ENCODE measurements around the gene TMEM132A. TPM values are rescaled to one million over a fixed set of nuclear protein-coding genes. Genes with fewer than 3 reads are reported as not detected.

The TMEM132A gene
- total RNA-seq, 4 donors from 2014 or later = 3.2 to 8.9 (median 6.5) TPM

GRCh38 chr11:60917267-60917666, 7.0 kb upstream of the TMEM132A start:
- no peak overlapping the region for H3K27ac ChIP-seq
- no peaks in the 10 kb centered on the region for H3K27me3 ChIP-seq

GRCh38 chr11:60918251-60918938, 5.9 kb upstream of the TMEM132A start:
- H3K4me3 ChIP-seq = no peak overlapping the region
- WGBS, 2 donors (ENCODE audit: low coverage in 1 of 2) = 85 to 88% methylated on average over 4 of the region's 4 CpGs
- TF ChIP-seq CTCF (IDR thresholded peaks at IDR 0.05) (no peak), POLR2AphosphoS5 (IDR thresholded peaks at IDR 0.05) (no peak), POLR2A (IDR thresholded peaks at IDR 0.05) (no peak), EP300 (IDR thresholded peaks at IDR 0.05) (no peak)
- peaks cover 0 to 38% of the 10 kb centered on the region in 2 donors for H3K36me3 ChIP-seq
- no peak overlapping the region for H3K27ac ChIP-seq
- no peaks in the 10 kb centered on the region for H3K9me3 ChIP-seq
- H3K27me3 ChIP-seq = no peaks in the 10 kb centered on the region
- peaks cover 0 to 66% (median 16%) of the 10 kb centered on the region in 3 donors for H3K4me1 ChIP-seq
- no peak for ATAC-seq

More at GRCh38 chr11:60917267-60917666, 7.0 kb upstream of the TMEM132A start:
- TF ChIP-seq POLR2A (IDR thresholded peaks at IDR 0.05) = no peak
- TF ChIP-seq CTCF (IDR thresholded peaks at IDR 0.05) = no peak
- TF ChIP-seq POLR2AphosphoS5 (IDR thresholded peaks at IDR 0.05) = no peak
- TF ChIP-seq EP300 (IDR thresholded peaks at IDR 0.05) = no peak
- 100% methylated on average over 1 of the region's 1 CpG; no CpG with 5 or more reads in 1 of the 2 donors for WGBS, 2 donors (ENCODE audit: low coverage in 1 of 2)
- H3K4me1 ChIP-seq = peaks cover 0 to 73% (median 20%) of the 10 kb centered on the region in 3 donors
- no peaks in the 10 kb centered on the region for H3K9me3 ChIP-seq
- no peak overlapping the region for H3K4me3 ChIP-seq
- H3K36me3 ChIP-seq = peaks cover 0 to 27% of the 10 kb centered on the region in 2 donors
- no peak for ATAC-seq

GRCh38 chr11:60918939-60919265, 5.4 kb upstream of the TMEM132A start:
- 52 to 80% methylated on average over 1 to 2 of the region's 2 CpGs for WGBS, 2 donors (ENCODE audit: low coverage in 1 of 2)
- no peak for ATAC-seq
- Histone ChIP-seq H3K36me3 (peaks cover 0 to 40% of the 10 kb centered on the region in 2 donors), H3K27ac (no peak overlapping the region), H3K9me3 (no peaks in the 10 kb centered on the region), H3K4me3 (no peak overlapping the region), H3K4me1 (peaks cover 0 to 68% (median 18%) of the 10 kb centered on the region in 3 donors), H3K27me3 (peaks cover 2% of the 10 kb centered on the region)
- TF ChIP-seq POLR2AphosphoS5 (IDR thresholded peaks at IDR 0.05) (no peak), EP300 (IDR thresholded peaks at IDR 0.05) (no peak), CTCF (IDR thresholded peaks at IDR 0.05) (no peak), POLR2A (IDR thresholded peaks at IDR 0.05) (no peak)

- peaks cover 0 to 73% (median 20%) of the 10 kb centered on the region in 3 donors for H3K4me1 ChIP-seq
- ATAC-seq = no peak
- TF ChIP-seq POLR2A (IDR thresholded peaks at IDR 0.05) = no peak
- TF ChIP-seq POLR2AphosphoS5 (IDR thresholded peaks at IDR 0.05) = no peak
- no peak for TF ChIP-seq EP300 (IDR thresholded peaks at IDR 0.05)
- TF ChIP-seq CTCF (IDR thresholded peaks at IDR 0.05) = no peak
- H3K27ac ChIP-seq = no peak overlapping the region
- H3K9me3 ChIP-seq = no peaks in the 10 kb centered on the region
- peaks cover 7% of the 10 kb centered on the region for H3K27me3 ChIP-seq
- H3K36me3 ChIP-seq = peaks cover 0 to 40% of the 10 kb centered on the region in 2 donors
- no peak overlapping the region for H3K4me3 ChIP-seq
- WGBS, 2 donors (ENCODE audit: low coverage in 1 of 2) = 56 to 71% methylated on average over 1 of the region's 1 CpG
Observed at GRCh38 chr11:60919320-60919719, 4.9 kb upstream of the TMEM132A start.

- Histone ChIP-seq H3K27me3 (peaks cover 13% of the 10 kb centered on the region), H3K27ac (no peak overlapping the region), H3K9me3 (no peaks in the 10 kb centered on the region), H3K36me3 (peaks cover 0 to 40% of the 10 kb centered on the region in 2 donors), H3K4me1 (peaks cover 0 to 75% (median 25%) of the 10 kb centered on the region in 3 donors), H3K4me3 (no peak overlapping the region)
- TF ChIP-seq EP300 (IDR thresholded peaks at IDR 0.05) (no peak), POLR2A (IDR thresholded peaks at IDR 0.05) (no peak), CTCF (IDR thresholded peaks at IDR 0.05) (no peak), POLR2AphosphoS5 (IDR thresholded peaks at IDR 0.05) (no peak)
- no peak for ATAC-seq
- 11 to 38% methylated on average over 2 of the region's 2 CpGs for WGBS, 2 donors (ENCODE audit: low coverage in 1 of 2)
Observed at GRCh38 chr11:60919956-60920355, 4.3 kb upstream of the TMEM132A start.

All from gastroesophageal sphincter (tissue), 4 donors.